ENCODE data around the gene COG8.
"Not testable (repeated sequence)": the region's sequence is repeated elsewhere in the genome, so short reads cannot be mapped to it uniquely, and the experiment has no call there.

The COG8 gene

GRCh38 chr16:69294051-69294450, 45.3 kb downstream of the COG8 start:
- no peak for TF ChIP-seq CTCF (IDR thresholded peaks at IDR 0.05; ENCODE audit: insufficient read depth, low read depth, low read length, missing control alignments)
- DNase-seq (ENCODE audit: low read depth) = no peak
- no peak overlapping the region for H3K4me3 ChIP-seq (ENCODE audit: low read depth, low read length)

GRCh38 chr16:69293401-69293800, 46.0 kb downstream of the COG8 start:
- no peak for DNase-seq (ENCODE audit: low read depth)
- H3K4me3 ChIP-seq (ENCODE audit: low read depth, low read length) = no peak overlapping the region
- no peak for TF ChIP-seq CTCF (IDR thresholded peaks at IDR 0.05; ENCODE audit: insufficient read depth, low read depth, low read length, missing control alignments)

GRCh38 chr16:69291657-69292056, 47.7 kb downstream of the COG8 start:
- not testable (repeated sequence) for H3K4me3 ChIP-seq (ENCODE audit: low read depth, low read length); DNase-seq (ENCODE audit: low read depth)

- peak; percentile 46 for TF ChIP-seq CTCF (IDR thresholded peaks at IDR 0.05; ENCODE audit: insufficient read depth, low read depth, low read length, missing control alignments)
- peak; percentile 72 for DNase-seq (ENCODE audit: low read depth)
- H3K4me3 ChIP-seq (ENCODE audit: low read depth, low read length) = no peak overlapping the region
Measured at GRCh38 chr16:69286941-69287713, 52.2 kb downstream of the COG8 start.

- no peak for TF ChIP-seq CTCF (IDR thresholded peaks at IDR 0.05; ENCODE audit: insufficient read depth, low read depth, low read length, missing control alignments)
- no peak for DNase-seq (ENCODE audit: low read depth)
Measured at GRCh38 chr16:69285240-69285639, 54.1 kb downstream of the COG8 start.

GRCh38 chr16:69283851-69284250, 55.5 kb downstream of the COG8 start:
- H3K4me3 ChIP-seq (ENCODE audit: low read depth, low read length) = no peak overlapping the region
- DNase-seq (ENCODE audit: low read depth) = no peak
- TF ChIP-seq CTCF (IDR thresholded peaks at IDR 0.05; ENCODE audit: insufficient read depth, low read depth, low read length, missing control alignments) = no peak

More at GRCh38 chr16:69285240-69285639, 54.1 kb downstream of the COG8 start:
- no peak overlapping the region for H3K4me3 ChIP-seq (ENCODE audit: low read depth, low read length)

GRCh38 chr16:69277413-69277812, 62.0 kb downstream of the COG8 start:
- DNase-seq (ENCODE audit: low read depth) = no peak
- H3K4me3 ChIP-seq (ENCODE audit: low read depth, low read length) = no peak overlapping the region
- no peak for TF ChIP-seq CTCF (IDR thresholded peaks at IDR 0.05; ENCODE audit: insufficient read depth, low read depth, low read length, missing control alignments)
